ENCODE measurements around the gene CACNB2. TPM values are rescaled to one million over a fixed set of nuclear protein-coding genes. Genes with fewer than 3 reads are reported as not detected.

The CACNB2 gene
- polyA plus RNA-seq, 1 experiment: 0.12 TPM

GRCh38 chr10:18476076-18476647 is 335.9 kb downstream of the CACNB2 start:
- CTCF ChIA-PET: no interaction called here
- no peaks in the 10 kb centered on the region for H3K36me3 ChIP-seq (ENCODE audit: control insufficient read depth, insufficient read depth, low read length)

GRCh38 chr10:18478354-18478753 is 338.1 kb downstream of the CACNB2 start:
- H3K27me3 ChIP-seq (ENCODE audit: control insufficient read depth, insufficient read depth, low read length): no peaks in the 10 kb centered on the region
- CTCF ChIA-PET: no interaction called here
- POLR2A ChIA-PET: no interaction called here
- DNase-seq (ENCODE audit: low read depth): no peak
- H3K4me3 ChIP-seq (ENCODE audit: low read depth, low read length): no peak overlapping the region
- TF ChIP-seq CTCF (IDR thresholded peaks at IDR 0.05; ENCODE audit: insufficient read depth, low read depth, low read length): no peak
- H3K36me3 ChIP-seq (ENCODE audit: control insufficient read depth, insufficient read depth, low read length): no peaks in the 10 kb centered on the region

More at GRCh38 chr10:18476076-18476647, 335.9 kb downstream of the CACNB2 start:
- TF ChIP-seq CTCF (IDR thresholded peaks at IDR 0.05; ENCODE audit: insufficient read depth, low read depth, low read length): no peak
- POLR2A ChIA-PET: no interaction called here
- no peaks in the 10 kb centered on the region for H3K27me3 ChIP-seq (ENCODE audit: control insufficient read depth, insufficient read depth, low read length)
- no peak overlapping the region for H3K4me3 ChIP-seq (ENCODE audit: low read depth, low read length)
- DNase-seq (ENCODE audit: low read depth): no peak

GRCh38 chr10:18479502-18479901 is 339.3 kb downstream of the CACNB2 start:
- CTCF ChIA-PET: no interaction called here
- Histone ChIP-seq H3K36me3 (ENCODE audit: control insufficient read depth, insufficient read depth, low read length) (no peaks in the 10 kb centered on the region), H3K27me3 (ENCODE audit: control insufficient read depth, insufficient read depth, low read length) (no peaks in the 10 kb centered on the region), H3K4me3 (ENCODE audit: low read depth, low read length) (no peak overlapping the region)
- POLR2A ChIA-PET: no interaction called here
- no peak for TF ChIP-seq CTCF (IDR thresholded peaks at IDR 0.05; ENCODE audit: insufficient read depth, low read depth, low read length)
- DNase-seq (ENCODE audit: low read depth): no peak

GRCh38 chr10:18483516-18484186 is 343.4 kb downstream of the CACNB2 start:
- POLR2A ChIA-PET: no interaction called here
- no peak overlapping the region for H3K4me3 ChIP-seq (ENCODE audit: low read depth, low read length)

GRCh38 chr10:18486438-18486837 is 346.2 kb downstream of the CACNB2 start:
- DNase-seq (ENCODE audit: low read depth): no peak
- Histone ChIP-seq H3K4me3 (ENCODE audit: low read depth, low read length) (no peak overlapping the region), H3K36me3 (ENCODE audit: control insufficient read depth, insufficient read depth, low read length) (no peaks in the 10 kb centered on the region), H3K27me3 (ENCODE audit: control insufficient read depth, insufficient read depth, low read length) (no peaks in the 10 kb centered on the region)
- ChIA-PET POLR2A (no interaction called here), CTCF (no interaction called here)
- no peak for TF ChIP-seq CTCF (IDR thresholded peaks at IDR 0.05; ENCODE audit: insufficient read depth, low read depth, low read length)

More at GRCh38 chr10:18483516-18484186, 343.4 kb downstream of the CACNB2 start:
- Histone ChIP-seq H3K27me3 (ENCODE audit: control insufficient read depth, insufficient read depth, low read length) (no peaks in the 10 kb centered on the region), H3K36me3 (ENCODE audit: control insufficient read depth, insufficient read depth, low read length) (no peaks in the 10 kb centered on the region)
- no peak for TF ChIP-seq CTCF (IDR thresholded peaks at IDR 0.05; ENCODE audit: insufficient read depth, low read depth, low read length)
- CTCF ChIA-PET: no interaction called here
- no peak for DNase-seq (ENCODE audit: low read depth)

Measured in BJ (cell line).